ENCODE data around the gene CPNE6. TPM values are rescaled to one million over a fixed set of nuclear protein-coding genes. Genes with fewer than 3 reads are reported as not detected.

CPNE6 gene
- polyA plus RNA-seq, 1 donor (not counting 4 experiments of a cell fraction or from before 2014, with no cell fraction given) = not detected

GRCh38 chr14:24106672-24107271, 35.4 kb downstream of the CPNE6 start:
- dilution Hi-C loops (cut with MboI; ENCODE audit: extremely low pct_ligation_motif_present, low sequenced_read_pairs) = no loop called here
- DNase-seq (ENCODE audit: low read depth, low spot score) (no peak), FAIRE-seq (no peak)
- no peaks in the 10 kb centered on the region for H3K27me3 ChIP-seq (ENCODE audit: control insufficient read depth, extremely low read depth, insufficient read depth, low read length)
- H3K79me2 ChIP-seq (ENCODE audit: control insufficient read depth, insufficient read depth, low read length) = no peaks in the 10 kb centered on the region
- no peak overlapping the region for H3K4me3 ChIP-seq (ENCODE audit: control insufficient read depth in 2 of 3, extremely low read depth in 1 of 3, insufficient read depth in 2 of 3, low read depth in 1 of 3, low read length in 3 of 3)
- no peak overlapping the region for H3K27ac ChIP-seq (ENCODE audit: control insufficient read depth, insufficient read depth, low read length)
- no peak for TF ChIP-seq CTCF (optimal IDR thresholded peaks at IDR 0.05 in 1 of 3, IDR thresholded peaks at IDR 0.05 in 1 of 3, conservative IDR thresholded peaks at IDR 0.05 in 1 of 3; ENCODE audit: extremely low read depth in 1 of 3, insufficient read depth in 2 of 3, low read length in 3 of 3)
- TF ChIP-seq EZH2 (IDR thresholded peaks at IDR 0.05; ENCODE audit: low read length) = no peak
- H3K4me1 ChIP-seq (ENCODE audit: control insufficient read depth, extremely low read depth, insufficient read depth, low read length) = peaks cover 11% of the 10 kb centered on the region
- H3K36me3 ChIP-seq (ENCODE audit: control insufficient read depth in 2 of 2, extremely low read depth in 1 of 2, insufficient read depth in 2 of 2, low read length in 2 of 2) = peaks cover 5 to 8% of the 10 kb centered on the region in 2 experiments
- no peak overlapping the region for H2AFZ ChIP-seq (ENCODE audit: control insufficient read depth, low read length)
- no peak overlapping the region for H3K9ac ChIP-seq (ENCODE audit: control insufficient read depth, extremely low read depth, insufficient read depth, low read length)
- no peaks in the 10 kb centered on the region for H4K20me1 ChIP-seq (ENCODE audit: control insufficient read depth, extremely low read depth, insufficient read depth, low read length)
- H3K9me1 ChIP-seq (ENCODE audit: control insufficient read depth, extremely low read depth, insufficient read depth, low read length) = no peaks in the 10 kb centered on the region
- H3K9me3 ChIP-seq (ENCODE audit: control insufficient read depth, low read depth, low read length) = no peaks in the 10 kb centered on the region
- no peak overlapping the region for H3K4me2 ChIP-seq (ENCODE audit: control insufficient read depth, extremely low read depth, insufficient read depth, low read depth, low read length)

DNA sequence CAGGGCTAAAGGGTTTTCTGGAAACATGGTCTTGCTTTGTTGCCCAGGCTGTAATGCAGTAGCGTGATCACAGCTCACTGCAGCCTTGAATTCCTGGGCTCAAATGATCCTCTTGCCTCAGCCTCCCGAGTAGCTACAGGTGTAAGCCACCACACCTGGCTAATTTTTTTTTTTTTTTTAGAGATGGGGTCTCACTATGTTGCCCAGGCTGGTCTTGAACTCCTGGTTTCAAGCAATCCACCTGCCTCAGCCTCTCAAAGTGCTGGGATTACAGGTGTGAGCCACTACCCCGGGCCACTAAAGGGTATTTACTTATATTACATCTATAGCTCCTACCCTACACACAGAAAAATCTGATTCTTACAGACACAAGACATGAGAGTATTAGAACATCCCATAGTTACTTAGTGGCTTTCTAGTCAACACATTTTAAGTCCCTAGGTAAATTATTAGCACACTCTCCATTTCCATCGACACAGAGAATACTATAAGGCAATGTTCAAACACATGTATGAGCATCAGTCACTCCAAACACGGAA, 37.0 kb downstream of the CPNE6 start:
- dilution Hi-C loops (cut with MboI; ENCODE audit: extremely low pct_ligation_motif_present, low sequenced_read_pairs) = no loop called here
- H3K27ac ChIP-seq (ENCODE audit: control insufficient read depth, insufficient read depth, low read length) = no peak overlapping the region
- H3K27me3 ChIP-seq (ENCODE audit: control insufficient read depth, extremely low read depth, insufficient read depth, low read length) = no peaks in the 10 kb centered on the region
- H3K9me3 ChIP-seq (ENCODE audit: control insufficient read depth, low read depth, low read length) = no peaks in the 10 kb centered on the region
- H3K9me1 ChIP-seq (ENCODE audit: control insufficient read depth, extremely low read depth, insufficient read depth, low read length) = no peaks in the 10 kb centered on the region
- no peaks in the 10 kb centered on the region for H3K79me2 ChIP-seq (ENCODE audit: control insufficient read depth, insufficient read depth, low read length)
- no peak overlapping the region for H3K9ac ChIP-seq (ENCODE audit: control insufficient read depth, extremely low read depth, insufficient read depth, low read length)
- FAIRE-seq (no peak), DNase-seq (ENCODE audit: low read depth, low spot score) (no peak)
- no peak overlapping the region for H3K4me2 ChIP-seq (ENCODE audit: control insufficient read depth, extremely low read depth, insufficient read depth, low read depth, low read length)
- peak overlapping the region; percentile 48 for H2AFZ ChIP-seq (ENCODE audit: control insufficient read depth, low read length)
- H3K4me1 ChIP-seq (ENCODE audit: control insufficient read depth, extremely low read depth, insufficient read depth, low read length) = peaks cover 14% of the 10 kb centered on the region
- TF ChIP-seq EZH2 (IDR thresholded peaks at IDR 0.05; ENCODE audit: low read length) (no peak), CTCF (optimal IDR thresholded peaks at IDR 0.05 in 1 of 3, IDR thresholded peaks at IDR 0.05 in 1 of 3, conservative IDR thresholded peaks at IDR 0.05 in 1 of 3; ENCODE audit: extremely low read depth in 1 of 3, insufficient read depth in 2 of 3, low read length in 3 of 3) (no peak)
- H3K36me3 ChIP-seq (ENCODE audit: control insufficient read depth in 2 of 2, extremely low read depth in 1 of 2, insufficient read depth in 2 of 2, low read length in 2 of 2) = peaks cover 0 to 7% of the 10 kb centered on the region in 2 experiments
- H4K20me1 ChIP-seq (ENCODE audit: control insufficient read depth, extremely low read depth, insufficient read depth, low read length) = no peaks in the 10 kb centered on the region
- no peak overlapping the region for H3K4me3 ChIP-seq (ENCODE audit: control insufficient read depth in 2 of 3, extremely low read depth in 1 of 3, insufficient read depth in 2 of 3, low read depth in 1 of 3, low read length in 3 of 3)
